Epithelial cell of proximal tubule (primary cell): ENCODE data around the gene MESP1. TPM values are rescaled to one million over a fixed set of nuclear protein-coding genes. Genes with fewer than 3 reads are reported as not detected.

Source experiments
- DNase-seq: peaks from one replicate; pipeline ENCODE4 v3.0.0-alpha.2; 2011; ENCODE audit warnings: low read depth
- H3K4me3 ChIP-seq: 2 replicates; pipeline ENCODE4 v1.5.1; 2011; ENCODE audit warnings: low read depth, mild to moderate bottlenecking, low read length
- total RNA-seq: library from RNA; depleted of rRNA; stranded (reverse); fragments of >200 nt; gene quantifications from 2 replicates; pipeline ENCODE4 v1.2.3, GENCODE V29; 2015
- TF ChIP-seq, protein P1 (sequence below): conservative IDR thresholded peaks from 2 replicates; pipeline ENCODE4 v1.5.1; 2012; ENCODE audit warnings: low read depth, mild to moderate bottlenecking, low read length

The MESP1 gene
- total RNA-seq, 1 donor from 2014 or later: 2.7 TPM

DNA sequence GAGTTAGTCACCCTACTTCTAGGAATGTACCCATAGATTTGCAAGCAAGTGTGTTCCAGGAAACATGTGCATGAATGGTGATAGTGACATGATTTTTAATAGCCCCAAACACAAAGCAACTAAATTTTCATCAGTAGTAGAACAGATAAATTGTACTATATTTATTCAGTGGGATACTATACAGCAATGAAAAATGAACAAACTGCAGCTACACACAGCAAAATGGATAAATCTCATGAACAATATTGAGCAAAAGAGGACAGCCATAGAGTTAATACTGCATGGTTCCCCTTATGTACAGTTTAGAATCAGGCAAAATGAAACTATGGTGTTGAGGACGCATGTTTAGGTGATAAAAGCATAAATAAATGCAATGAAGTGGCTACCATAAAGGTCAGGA, 26.0 kb downstream of the MESP1 start:
- no peak for DNase-seq
- TF ChIP-seq, protein P1, sequence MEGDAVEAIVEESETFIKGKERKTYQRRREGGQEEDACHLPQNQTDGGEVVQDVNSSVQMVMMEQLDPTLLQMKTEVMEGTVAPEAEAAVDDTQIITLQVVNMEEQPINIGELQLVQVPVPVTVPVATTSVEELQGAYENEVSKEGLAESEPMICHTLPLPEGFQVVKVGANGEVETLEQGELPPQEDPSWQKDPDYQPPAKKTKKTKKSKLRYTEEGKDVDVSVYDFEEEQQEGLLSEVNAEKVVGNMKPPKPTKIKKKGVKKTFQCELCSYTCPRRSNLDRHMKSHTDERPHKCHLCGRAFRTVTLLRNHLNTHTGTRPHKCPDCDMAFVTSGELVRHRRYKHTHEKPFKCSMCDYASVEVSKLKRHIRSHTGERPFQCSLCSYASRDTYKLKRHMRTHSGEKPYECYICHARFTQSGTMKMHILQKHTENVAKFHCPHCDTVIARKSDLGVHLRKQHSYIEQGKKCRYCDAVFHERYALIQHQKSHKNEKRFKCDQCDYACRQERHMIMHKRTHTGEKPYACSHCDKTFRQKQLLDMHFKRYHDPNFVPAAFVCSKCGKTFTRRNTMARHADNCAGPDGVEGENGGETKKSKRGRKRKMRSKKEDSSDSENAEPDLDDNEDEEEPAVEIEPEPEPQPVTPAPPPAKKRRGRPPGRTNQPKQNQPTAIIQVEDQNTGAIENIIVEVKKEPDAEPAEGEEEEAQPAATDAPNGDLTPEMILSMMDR: no peak
- H3K4me3 ChIP-seq: no peak overlapping the region

DNA sequence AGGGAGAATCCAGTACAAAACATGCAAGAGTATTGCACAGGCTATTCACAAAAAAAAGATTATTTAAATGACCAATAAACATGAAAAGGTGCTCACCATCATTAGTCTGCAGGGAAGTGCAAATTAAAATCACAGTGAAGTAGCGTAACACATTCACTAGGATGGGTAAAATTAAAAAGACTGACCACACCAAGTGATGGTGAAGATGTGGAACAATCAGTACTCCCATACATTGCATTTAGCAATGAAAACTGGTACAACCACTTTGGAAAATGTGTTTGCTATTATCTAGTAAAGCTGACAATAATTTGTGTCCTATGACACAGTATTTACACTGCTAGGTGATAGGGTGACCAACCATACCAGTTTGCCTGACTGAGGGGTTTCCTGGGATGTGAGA, 26.4 kb downstream of the MESP1 start:
- TF ChIP-seq, protein P1: no peak
- H3K4me3 ChIP-seq: no peak overlapping the region
- no peak for DNase-seq

DNA sequence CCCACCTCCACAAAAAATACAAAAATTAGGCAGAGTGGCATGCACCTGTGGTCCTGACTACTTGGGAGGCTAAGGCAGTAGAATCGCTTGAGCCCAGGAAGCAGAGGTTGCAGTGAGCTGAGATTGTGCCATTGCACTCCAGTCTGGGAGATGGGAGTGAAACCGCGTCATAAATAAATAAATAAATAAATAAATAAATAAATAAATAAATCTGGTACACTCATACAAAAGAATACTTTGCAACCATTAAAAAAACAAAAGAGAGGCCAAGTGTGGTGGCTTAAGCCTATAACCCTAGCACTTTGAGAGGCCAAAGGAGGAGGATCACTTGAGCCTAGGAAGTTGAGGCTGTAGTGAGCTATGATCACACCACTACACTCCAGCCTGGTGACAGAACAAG, 28.0 kb downstream of the MESP1 start:
- no peak overlapping the region for H3K4me3 ChIP-seq
- TF ChIP-seq, protein P1: no peak
- DNase-seq: no peak

DNA sequence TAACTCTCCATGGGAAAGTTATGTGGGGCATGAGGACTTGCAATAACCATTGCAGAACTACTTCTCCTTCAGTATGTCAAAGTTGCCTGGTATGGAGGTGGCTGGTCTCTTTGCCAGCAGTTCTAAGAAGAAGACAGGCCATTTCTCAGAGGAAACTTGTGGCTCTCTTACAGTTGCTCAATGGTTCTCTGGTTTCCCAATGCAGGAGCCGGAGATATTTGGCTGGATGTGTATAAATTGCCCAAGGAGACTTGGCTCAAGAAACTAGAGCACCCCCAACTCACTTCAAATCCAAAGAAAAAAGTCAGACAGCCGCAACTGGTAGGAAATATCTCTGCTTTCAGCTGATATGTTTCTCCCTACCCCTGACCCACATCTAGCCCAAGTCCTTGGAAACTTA, 36.3 kb downstream of the MESP1 start:
- DNase-seq: no peak
- TF ChIP-seq, protein P1: no peak
- H3K4me3 ChIP-seq: no peak overlapping the region

DNA sequence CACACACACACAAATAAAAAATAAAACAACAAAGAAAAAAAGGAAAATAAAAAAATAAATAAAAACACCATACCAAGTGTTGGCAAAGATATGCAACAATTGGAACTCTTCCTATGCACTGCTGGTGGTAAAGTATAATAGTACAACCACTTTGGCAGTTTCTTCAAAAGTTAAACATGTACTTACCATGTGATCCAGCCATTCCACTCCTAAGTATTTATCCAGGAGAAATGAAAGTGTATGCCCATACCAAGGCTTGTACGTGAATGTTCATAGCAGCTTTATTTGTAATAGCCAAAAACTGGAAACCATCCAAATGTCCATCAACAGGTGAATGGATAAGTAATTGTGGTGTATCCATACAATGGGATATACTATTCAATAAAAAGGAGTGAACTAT, 43.5 kb downstream of the MESP1 start:
- TF ChIP-seq, protein P1: no peak
- no peak for DNase-seq
- no peak overlapping the region for H3K4me3 ChIP-seq

DNA sequence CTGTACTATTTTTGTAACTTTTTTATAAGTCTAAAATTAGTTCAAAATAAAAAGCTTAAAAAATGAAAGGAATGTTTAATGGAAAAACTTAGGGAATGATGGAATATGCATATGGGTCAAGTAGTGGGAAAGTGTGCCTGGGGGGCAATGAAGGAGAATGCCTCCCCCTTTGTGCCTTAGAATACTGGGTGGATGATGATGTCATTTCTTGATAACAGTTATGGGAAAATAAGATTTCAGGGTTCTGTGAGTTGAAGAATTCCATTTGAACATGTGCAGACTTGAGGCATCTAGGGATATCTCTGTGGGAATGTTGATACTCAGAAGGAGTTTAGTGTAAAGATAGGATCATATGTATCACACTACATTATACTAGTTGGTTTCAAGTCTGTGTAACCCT, 46.6 kb downstream of the MESP1 start:
- DNase-seq: no peak
- TF ChIP-seq, protein P1: no peak
- H3K4me3 ChIP-seq: no peak overlapping the region

Other genes with a start within 250 kb of the MESP1 start
- 12.0 and 13.1 TPM in 2 replicates for gene TICRR, start 175.8 kb downstream of the MESP1 start, total RNA-seq
- gene KIF7, start 95.8 kb downstream of the MESP1 start, total RNA-seq: 5.4 and 6.1 TPM in 2 replicates
- gene PLIN1, start 71.9 kb downstream of the MESP1 start, total RNA-seq: 0.06 and 0.14 TPM in 2 replicates
- gene PEX11A, start 60.5 kb downstream of the MESP1 start, total RNA-seq: 3.5 and 4.5 TPM in 2 replicates
- not detected in 2 replicates for gene WDR93, start 60.4 kb downstream of the MESP1 start, total RNA-seq
- gene MESP2, start 25.1 kb upstream of the MESP1 start, total RNA-seq: 1.1 and 2.5 TPM in 2 replicates
- 8.6 and 44.9 TPM in 2 replicates for gene ANPEP, start 63.6 kb upstream of the MESP1 start, total RNA-seq
- gene AP3S2, start 142.7 kb upstream of the MESP1 start, total RNA-seq: 22.7 and 30.5 TPM in 2 replicates
- gene ARPIN, start 161.7 kb upstream of the MESP1 start, total RNA-seq: 9.1 and 10.4 TPM in 2 replicates